Stimulated activated CD4-positive, alpha-beta T cell treated with anti-CD3 and anti-CD28 coated beads, Interleukin-2, amount 100 ng/mL, for 4 hours (primary cell): Measurements from ENCODE around the gene CLIC4.
"Not testable (repeated sequence)": the region's sequence is repeated elsewhere in the genome, so short reads cannot be mapped to it uniquely, and the experiment has no call there.

Experiments
- DNase-seq: peaks from one replicate; pipeline ENCODE4 v3.0.0-alpha.2; 2020; ENCODE audit warnings: low read depth

Gene CLIC4

GRCh38 chr1:24717887-24718650 is 27.2 kb upstream of the CLIC4 start:
- DNase-seq: no peak

GRCh38 chr1:24720152-24720551 is 25.1 kb upstream of the CLIC4 start:
- DNase-seq: no peak

DNA sequence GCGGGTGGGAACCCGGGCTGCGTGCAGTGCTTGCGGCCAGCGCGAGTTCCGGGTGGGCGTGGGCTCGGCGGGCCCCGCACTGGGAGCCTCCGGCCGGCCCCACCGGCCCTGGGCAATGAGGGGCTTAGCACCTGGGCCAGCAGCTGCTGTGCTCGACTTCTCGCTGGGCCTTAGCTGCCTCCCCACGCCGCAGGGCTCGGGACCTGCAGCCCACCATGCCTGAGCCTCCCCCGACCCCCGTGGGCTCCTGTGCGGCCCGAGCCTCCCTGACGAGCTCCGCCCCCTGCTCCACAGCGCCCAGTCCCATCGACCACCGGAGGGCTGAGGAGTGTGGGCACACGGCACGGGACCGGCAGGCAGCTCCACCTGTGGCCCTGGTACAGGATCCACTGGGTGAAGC is 23.7 kb upstream of the CLIC4 start:
- DNase-seq: no peak

- not testable (repeated sequence) for DNase-seq
Measured at GRCh38 chr1:24722073-24723035, 22.9 kb upstream of the CLIC4 start.

DNA sequence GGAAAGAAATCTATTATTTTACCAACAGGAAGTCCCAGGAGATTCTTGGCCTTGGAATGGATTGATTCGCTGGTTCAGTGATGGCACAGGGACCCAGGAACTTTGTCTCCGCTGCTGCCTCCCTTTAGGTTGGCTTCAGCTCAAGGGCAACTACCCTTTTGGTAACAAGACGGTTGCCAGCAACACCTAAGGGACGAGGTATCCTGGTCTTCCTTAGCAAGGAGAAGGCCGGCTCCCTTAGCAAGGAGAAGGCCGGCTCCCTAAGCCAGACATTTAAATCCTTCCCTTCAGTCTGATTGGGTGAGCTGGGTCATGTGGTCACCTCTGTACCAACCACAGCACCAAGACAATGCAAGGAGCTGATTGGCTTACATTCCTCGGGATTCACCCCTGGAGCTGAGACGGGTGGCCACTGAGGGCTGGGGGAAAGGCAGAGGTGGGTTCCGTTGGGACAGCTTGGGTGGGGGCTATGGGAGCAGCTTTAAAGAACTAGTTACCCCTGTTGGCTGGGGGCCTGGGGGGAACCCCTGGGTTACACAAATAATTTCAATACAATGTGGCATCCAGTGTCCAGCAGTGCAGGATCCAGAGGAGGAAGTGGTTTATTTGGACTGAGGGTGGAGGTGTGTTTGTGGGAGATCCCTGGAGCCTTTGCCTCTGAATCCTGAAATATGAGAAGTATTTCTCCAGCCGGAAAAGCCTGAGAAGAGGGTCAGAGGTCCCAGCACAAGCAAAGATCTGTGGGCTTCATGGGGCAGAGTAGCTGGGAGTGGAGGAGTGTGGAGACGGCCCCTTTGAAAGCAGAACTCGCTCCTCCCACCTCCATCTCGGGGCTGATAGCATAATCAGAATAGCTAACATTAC is 20.7 kb upstream of the CLIC4 start:
- DNase-seq: no peak

- no peak for DNase-seq
Measured at GRCh38 chr1:24725209-24725651, 20.0 kb upstream of the CLIC4 start.

- no peak for DNase-seq
Measured at GRCh38 chr1:24726741-24727140, 18.5 kb upstream of the CLIC4 start.

- DNase-seq: no peak
Measured at GRCh38 chr1:24727501-24728216, 17.6 kb upstream of the CLIC4 start.

- DNase-seq: no peak
Measured at GRCh38 chr1:24728982-24729381, 16.3 kb upstream of the CLIC4 start.

DNA sequence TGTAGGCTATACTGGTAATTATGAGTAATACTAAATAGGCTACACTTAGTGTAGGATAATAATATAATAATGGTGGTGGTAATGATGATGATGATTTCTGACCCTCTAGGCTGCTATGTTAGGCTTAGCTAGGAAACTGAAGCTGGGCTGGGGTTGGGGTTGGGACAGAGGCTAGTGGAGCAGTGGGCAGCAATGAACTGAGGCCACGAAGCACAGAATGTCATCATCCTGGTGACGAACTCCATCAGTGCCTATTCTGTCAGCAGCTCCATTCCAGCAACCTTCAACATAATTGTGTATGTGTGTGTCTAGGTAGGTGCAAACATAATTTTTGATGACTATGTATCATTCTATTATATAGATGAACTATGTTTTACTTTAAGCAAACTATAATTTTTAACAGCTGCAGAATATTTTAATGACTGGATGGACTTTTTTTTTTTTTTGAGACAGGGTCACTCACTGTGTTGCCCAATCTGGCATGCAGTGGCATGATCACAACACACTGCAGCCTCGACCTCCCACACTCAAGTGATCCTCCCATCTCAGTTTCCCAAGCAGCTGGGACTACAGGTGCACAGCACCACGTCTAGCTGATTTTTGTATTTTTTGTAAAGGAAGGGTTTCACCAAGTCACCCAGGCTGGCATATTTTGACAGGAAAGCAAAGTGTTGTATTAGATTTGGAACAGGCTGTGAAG is 12.9 kb upstream of the CLIC4 start:
- no peak for DNase-seq

GRCh38 chr1:24733342-24733741 is 11.9 kb upstream of the CLIC4 start:
- not testable (repeated sequence) for DNase-seq

DNA sequence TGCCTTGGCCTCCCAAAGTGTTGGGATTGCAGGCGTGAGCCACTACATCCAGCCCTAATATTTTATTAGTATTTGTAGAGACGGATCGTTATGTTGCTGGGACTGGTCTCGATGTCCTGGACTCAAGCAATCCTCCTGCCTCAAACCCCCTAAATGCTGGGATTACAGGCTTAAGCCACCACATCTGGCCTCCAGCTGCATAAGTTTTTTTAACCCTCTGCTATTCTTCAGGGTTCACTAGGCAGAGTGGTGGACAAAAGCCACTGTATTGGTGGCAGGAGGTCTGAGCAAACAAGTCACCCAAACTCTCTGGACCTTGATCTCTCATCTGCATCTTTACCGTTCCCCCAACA is 10.1 kb upstream of the CLIC4 start:
- no peak for DNase-seq

DNA sequence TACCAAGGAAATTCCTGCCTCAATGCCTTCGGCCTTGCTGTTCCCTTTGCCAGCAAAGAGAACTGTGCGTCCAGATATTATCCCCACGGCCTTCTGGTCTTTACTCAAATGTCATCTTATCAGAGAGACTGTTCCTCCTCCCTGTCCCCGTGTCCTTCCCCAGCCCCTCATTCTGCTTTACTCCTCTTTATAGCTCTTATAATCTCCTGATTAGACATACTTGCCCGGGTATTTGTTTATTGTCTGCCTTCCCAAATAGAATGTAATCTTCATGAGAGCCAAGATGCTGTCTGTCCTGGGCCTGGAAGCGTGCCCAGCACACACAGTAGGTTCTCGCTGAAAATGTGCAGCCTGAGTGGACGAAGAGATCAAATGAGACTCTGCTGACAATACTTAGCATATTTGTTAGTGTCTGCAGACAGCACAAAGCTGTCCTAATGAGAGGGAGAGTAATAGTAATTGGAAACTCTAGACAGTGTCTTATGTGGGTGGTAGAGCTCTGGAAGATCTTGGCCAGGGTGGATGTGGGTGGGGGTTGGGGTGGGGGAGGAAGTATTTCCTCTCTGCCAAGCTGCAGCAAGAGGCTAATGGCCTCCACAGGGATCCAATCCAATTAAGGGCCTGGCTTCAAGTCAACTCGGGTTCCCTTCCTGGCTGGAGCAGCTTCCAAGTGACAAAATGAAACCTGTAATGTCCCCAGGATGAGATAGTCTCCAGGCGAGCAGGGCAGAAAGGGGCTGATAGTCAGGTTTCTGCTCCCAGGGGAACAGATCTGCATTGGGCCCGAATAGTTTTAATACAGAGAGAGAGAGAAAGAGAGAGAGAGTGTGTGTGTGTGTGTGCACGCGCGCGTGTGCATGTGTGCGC is 9.5 kb upstream of the CLIC4 start:
- DNase-seq: no peak

DNA sequence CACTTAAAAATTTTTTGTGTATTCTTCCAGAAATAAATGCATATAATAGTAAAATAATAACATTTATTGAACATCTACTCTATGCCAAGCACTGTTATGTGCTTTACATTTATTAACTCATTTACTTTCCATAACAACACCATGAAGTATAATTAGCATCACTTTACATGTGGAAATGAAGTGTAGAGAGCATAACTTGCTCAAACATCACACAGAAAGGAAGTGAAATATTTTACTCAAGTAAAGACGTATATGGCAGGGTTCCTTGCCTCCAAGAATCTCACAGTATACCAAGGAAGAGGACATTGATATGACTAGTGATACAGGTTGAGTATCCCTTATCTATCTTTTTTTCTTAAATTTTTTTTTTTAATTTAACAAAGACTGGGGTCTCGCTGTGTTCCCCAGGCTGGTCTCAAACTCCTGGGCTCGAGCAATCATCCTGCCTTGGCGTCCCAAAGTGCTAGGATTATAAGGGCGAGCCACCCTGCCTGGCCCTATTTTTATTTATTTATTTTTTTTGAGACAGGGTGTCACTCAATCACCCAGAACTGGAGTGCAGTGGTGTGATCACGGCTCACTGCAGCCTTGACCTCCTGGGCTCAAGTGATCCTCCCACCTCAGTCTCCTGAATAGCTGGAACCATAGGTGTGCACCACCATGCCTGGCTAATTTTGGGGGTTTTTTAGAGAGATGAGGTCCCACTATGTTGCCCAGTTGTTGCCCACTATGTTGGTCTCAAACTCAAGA is 7.7 kb upstream of the CLIC4 start:
- no peak for DNase-seq

GRCh38 chr1:24739241-24739640 is 6.0 kb upstream of the CLIC4 start:
- DNase-seq: no peak

GRCh38 chr1:24742090-24742938 is 2.9 kb upstream of the CLIC4 start:
- no peak for DNase-seq

GRCh38 chr1:24743404-24744211 is 1.6 kb upstream of the CLIC4 start:
- no peak for DNase-seq
